Osteocyte (in vitro differentiated cells): ENCODE data around the gene GKN1. TPM values are rescaled to one million over a fixed set of nuclear protein-coding genes. Genes with fewer than 3 reads are reported as not detected.

Source experiments
- DNase-seq: peaks from one replicate; pipeline ENCODE4 v3.0.0; 2021; ENCODE audit warnings: mixed read lengths; ENCODE audit not compliant: unreplicated experiment; ENCODE audit errors: extremely low spot score
- H3K27ac Mint-ChIP-seq: one replicate; pipeline ENCODE4 v1.8.0; 2021; ENCODE audit warnings: mild to moderate bottlenecking, mixed read lengths; ENCODE audit not compliant: unreplicated experiment
- H3K27me3 Mint-ChIP-seq: one replicate; pipeline ENCODE4 v1.8.0; 2021; ENCODE audit warnings: mixed read lengths; ENCODE audit not compliant: unreplicated experiment
- H3K36me3 Mint-ChIP-seq: one replicate; pipeline ENCODE4 v1.8.0; 2021; ENCODE audit warnings: mixed read lengths; ENCODE audit not compliant: unreplicated experiment
- H3K4me1 Mint-ChIP-seq: one replicate; pipeline ENCODE4 v1.8.0; 2021; ENCODE audit warnings: mixed read lengths; ENCODE audit not compliant: unreplicated experiment
- H3K4me3 Mint-ChIP-seq: one replicate; pipeline ENCODE4 v1.8.0; 2021; ENCODE audit warnings: mild to moderate bottlenecking, moderate library complexity, mixed read lengths; ENCODE audit not compliant: unreplicated experiment
- H3K9me3 Mint-ChIP-seq: one replicate; pipeline ENCODE4 v1.8.0; 2021; ENCODE audit warnings: mixed read lengths; ENCODE audit not compliant: unreplicated experiment
- total RNA-seq: library from RNA; stranded (reverse); gene quantifications from 2 replicates; pipeline ENCODE4 v1.2.1, GENCODE V29; 2021
- TF ChIP-seq, protein P1 (sequence below): fragments of 200-600 bp; sonication (generic); IDR thresholded peaks from 2 replicates; pipeline ENCODE4 v1.5.0; 2021; ENCODE audit warnings: antibody characterized with exemption, mild to moderate bottlenecking, moderate library complexity

The GKN1 gene
- total RNA-seq, 1 donor from 2014 or later = not detected

DNA sequence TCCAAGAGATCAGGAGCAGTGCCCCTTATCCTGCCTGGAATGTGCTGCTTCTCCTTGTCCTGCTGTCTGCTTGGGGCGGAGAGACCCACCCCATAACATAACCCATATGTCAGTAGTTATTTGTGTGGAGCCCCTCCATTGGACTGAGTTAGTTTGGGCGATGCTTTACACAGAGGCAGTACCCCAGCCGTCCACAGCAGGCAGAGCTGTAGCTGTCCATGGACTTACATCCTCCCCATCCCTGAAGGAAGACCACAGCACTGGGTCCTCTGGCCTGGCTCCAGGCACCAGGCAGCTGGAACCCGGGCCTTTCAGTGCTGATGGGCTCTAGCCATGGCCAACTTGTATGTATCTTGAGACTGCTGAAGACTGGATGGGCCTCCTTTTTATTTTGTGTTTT lies 42.0 kb upstream of the GKN1 start:
- Mint-ChIP-seq H3K9me3 (no peaks in the 10 kb centered on the region), H3K4me3 (no peak overlapping the region), H3K27me3 (no peaks in the 10 kb centered on the region), H3K27ac (no peak overlapping the region), H3K36me3 (no peaks in the 10 kb centered on the region), H3K4me1 (peaks cover 27% of the 10 kb centered on the region)
- TF ChIP-seq, protein P1, sequence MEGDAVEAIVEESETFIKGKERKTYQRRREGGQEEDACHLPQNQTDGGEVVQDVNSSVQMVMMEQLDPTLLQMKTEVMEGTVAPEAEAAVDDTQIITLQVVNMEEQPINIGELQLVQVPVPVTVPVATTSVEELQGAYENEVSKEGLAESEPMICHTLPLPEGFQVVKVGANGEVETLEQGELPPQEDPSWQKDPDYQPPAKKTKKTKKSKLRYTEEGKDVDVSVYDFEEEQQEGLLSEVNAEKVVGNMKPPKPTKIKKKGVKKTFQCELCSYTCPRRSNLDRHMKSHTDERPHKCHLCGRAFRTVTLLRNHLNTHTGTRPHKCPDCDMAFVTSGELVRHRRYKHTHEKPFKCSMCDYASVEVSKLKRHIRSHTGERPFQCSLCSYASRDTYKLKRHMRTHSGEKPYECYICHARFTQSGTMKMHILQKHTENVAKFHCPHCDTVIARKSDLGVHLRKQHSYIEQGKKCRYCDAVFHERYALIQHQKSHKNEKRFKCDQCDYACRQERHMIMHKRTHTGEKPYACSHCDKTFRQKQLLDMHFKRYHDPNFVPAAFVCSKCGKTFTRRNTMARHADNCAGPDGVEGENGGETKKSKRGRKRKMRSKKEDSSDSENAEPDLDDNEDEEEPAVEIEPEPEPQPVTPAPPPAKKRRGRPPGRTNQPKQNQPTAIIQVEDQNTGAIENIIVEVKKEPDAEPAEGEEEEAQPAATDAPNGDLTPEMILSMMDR = no peak
- no peak for DNase-seq

DNA sequence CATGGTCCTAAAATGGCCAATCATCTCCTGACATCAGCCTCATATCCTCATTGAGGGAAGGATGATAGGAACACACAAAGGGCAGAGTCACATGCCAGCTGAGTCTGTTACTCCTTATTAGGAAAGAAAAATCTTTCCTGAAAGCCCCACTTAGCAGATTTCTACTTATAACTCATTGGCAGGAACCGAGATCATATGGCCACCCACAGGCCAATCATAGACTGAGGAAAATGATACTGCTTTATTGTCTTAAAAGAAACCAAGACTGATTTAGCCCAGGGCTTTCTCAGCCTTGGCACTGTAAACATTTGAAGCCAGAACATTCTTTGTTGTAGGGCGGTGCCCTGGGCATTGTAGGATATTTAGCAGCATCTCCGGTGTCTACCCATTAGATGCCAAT lies 40.4 kb upstream of the GKN1 start:
- Mint-ChIP-seq H3K27me3 (no peaks in the 10 kb centered on the region), H3K27ac (no peak overlapping the region), H3K36me3 (no peaks in the 10 kb centered on the region), H3K4me3 (no peak overlapping the region), H3K4me1 (peaks cover 30% of the 10 kb centered on the region), H3K9me3 (peaks cover under 1% of the 10 kb centered on the region)
- TF ChIP-seq, protein P1 = no peak
- DNase-seq = no peak

DNA sequence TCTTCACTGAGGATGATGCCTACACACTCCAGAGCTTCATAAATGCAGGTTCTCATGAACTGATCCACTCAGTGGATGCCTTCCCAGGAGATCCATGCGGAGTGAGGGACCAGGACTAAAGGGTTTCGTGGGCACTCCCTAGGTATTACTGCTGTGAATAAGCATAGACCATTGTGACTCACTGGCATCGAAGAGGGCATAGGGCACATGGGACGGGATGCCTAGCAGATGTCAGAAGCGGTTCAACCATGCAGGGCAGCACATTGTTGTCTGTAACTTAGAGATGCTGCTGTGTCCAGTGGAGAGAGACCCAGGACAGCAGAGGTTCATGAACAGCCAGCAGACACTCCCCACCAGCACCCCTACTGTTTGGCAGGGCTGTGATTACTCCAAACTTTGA lies 39.0 kb upstream of the GKN1 start:
- H3K9me3 Mint-ChIP-seq = peaks cover 15% of the 10 kb centered on the region
- no peak overlapping the region for H3K4me3 Mint-ChIP-seq
- H3K4me1 Mint-ChIP-seq = peaks cover 30% of the 10 kb centered on the region
- TF ChIP-seq, protein P1 = no peak
- no peak overlapping the region for H3K27ac Mint-ChIP-seq
- H3K27me3 Mint-ChIP-seq = no peaks in the 10 kb centered on the region
- no peak for DNase-seq
- H3K36me3 Mint-ChIP-seq = peaks cover 2% of the 10 kb centered on the region

DNA sequence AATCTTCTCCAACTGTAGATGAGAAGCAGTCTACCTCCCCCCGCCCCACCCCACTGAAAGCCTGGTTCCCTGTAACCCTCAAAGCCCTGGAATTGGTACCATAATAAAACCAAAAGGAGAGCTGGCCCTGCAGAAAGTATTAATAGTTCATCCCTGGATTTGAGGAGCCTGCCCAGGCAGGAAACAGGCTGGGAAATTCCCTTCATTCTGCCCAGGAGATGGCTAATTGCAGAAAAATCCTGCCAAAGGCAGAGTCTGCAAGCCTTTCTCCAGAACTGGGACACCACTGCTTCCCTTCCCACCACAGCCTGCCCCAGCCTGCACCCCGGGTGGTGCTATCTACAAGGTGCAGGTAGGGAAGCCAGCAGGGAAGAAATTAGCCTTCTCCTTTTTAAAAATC lies 38.0 kb upstream of the GKN1 start:
- Mint-ChIP-seq H3K36me3 (peaks cover 5% of the 10 kb centered on the region), H3K4me3 (no peak overlapping the region), H3K4me1 (peaks cover 30% of the 10 kb centered on the region), H3K27me3 (no peaks in the 10 kb centered on the region), H3K27ac (peak overlapping the region; percentile 23), H3K9me3 (peaks cover 22% of the 10 kb centered on the region)
- no peak for DNase-seq
- TF ChIP-seq, protein P1 = no peak

DNA sequence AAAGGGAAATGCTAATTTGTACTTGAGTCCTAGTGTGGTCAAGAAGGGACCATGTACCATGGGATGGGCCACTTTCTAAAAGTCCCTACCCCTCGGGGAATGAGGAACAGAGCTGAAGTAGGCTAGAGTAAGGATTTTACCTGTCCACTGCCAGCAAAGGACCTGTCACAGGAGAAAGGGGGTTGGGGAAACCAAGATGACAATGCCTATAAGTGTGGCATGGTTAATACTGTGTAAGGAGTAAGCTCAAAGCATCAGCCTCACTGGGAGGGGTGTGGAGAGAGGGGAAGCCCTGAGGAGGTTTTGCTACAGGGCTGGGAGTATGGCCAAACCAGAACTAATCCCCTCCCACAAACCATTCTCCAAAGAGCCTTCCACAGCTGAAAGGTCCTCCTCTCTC lies 37.5 kb upstream of the GKN1 start:
- Mint-ChIP-seq H3K27ac (no peak overlapping the region), H3K9me3 (peaks cover 26% of the 10 kb centered on the region), H3K4me1 (peaks cover 27% of the 10 kb centered on the region), H3K36me3 (peaks cover 7% of the 10 kb centered on the region), H3K4me3 (no peak overlapping the region), H3K27me3 (no peaks in the 10 kb centered on the region)
- TF ChIP-seq, protein P1 = no peak
- no peak for DNase-seq
